PC-9 (cell line): ENCODE measurements around the gene RGS3. TPM values are rescaled to one million over a fixed set of nuclear protein-coding genes. Genes with fewer than 3 reads are reported as not detected.

Experiments used
- BruUV-seq: library from RNA; stranded (reverse); fragments of 400-500 nt; replicated peaks from 2 replicates; lab custom pipeline; 2021; lab: Mats Ljungman, UMichigan
- CTCF ChIA-PET: fragments of 300-600 bp; sonication (Branson Sonifier 250); formaldehyde crosslinking; loops from one replicate; lab custom pipeline; 2022; ENCODE audit warnings: antibody characterized with exemption; lab: Charles Lee
- POLR2A ChIA-PET: fragments of 300-600 bp; sonication (Branson Sonifier 250); formaldehyde crosslinking; loops from one replicate; lab custom pipeline; 2022; ENCODE audit warnings: antibody characterized with exemption; ENCODE audit not compliant: unreplicated experiment; lab: Charles Lee
- DNase-seq, 2 experiments: peaks; one replicate each; pipeline versions ENCODE4 v3.0.0 to v3.0.0-alpha.2; 2015 to 2022; ENCODE audit warnings: mixed read lengths in 1 of 2
- H2AFZ ChIP-seq: fragments of 200-600 bp; sonication (generic); 2 replicates; pipeline ENCODE4 v1.8.1; 2017; ENCODE audit warnings: antibody characterized with exemption
- H3F3A ChIP-seq: fragments of 200-600 bp; sonication (generic); 2 replicates; pipeline ENCODE4 v1.8.1; 2017; ENCODE audit warnings: antibody characterized with exemption, mild to moderate bottlenecking, low read depth; ENCODE audit not compliant: insufficient read depth
- H3K27ac ChIP-seq: fragments of 200-600 bp; sonication (generic); 2 replicates; pipeline ENCODE4 v1.6.1; 2016; ENCODE audit warnings: mixed run types
- H3K27me3 ChIP-seq: fragments of 200-600 bp; sonication (generic); 2 replicates; pipeline ENCODE4 v1.6.1; 2016; ENCODE audit warnings: low read depth, mixed run types; ENCODE audit not compliant: insufficient read depth
- H3K36me3 ChIP-seq: fragments of 200-600 bp; sonication (generic); 2 replicates; pipeline ENCODE4 v1.6.1; 2016; ENCODE audit warnings: low read depth, mixed run types
- H3K4me1 ChIP-seq: fragments of 200-600 bp; sonication (generic); replicated peaks from 2 replicates; pipeline ENCODE4 v1.6.1; 2016; ENCODE audit warnings: mixed run types; ENCODE audit not compliant: insufficient read depth
- H3K4me2 ChIP-seq: fragments of 200-600 bp; sonication (generic); 2 replicates; pipeline ENCODE4 v1.6.1; 2017; ENCODE audit warnings: mixed run types
- H3K4me3 ChIP-seq: fragments of 200-600 bp; sonication (generic); 2 replicates; pipeline ENCODE4 v1.6.1; 2016; ENCODE audit warnings: mixed run types
- H3K79me2 ChIP-seq: fragments of 200-600 bp; sonication (generic); 2 replicates; pipeline ENCODE4 v1.6.1; 2017; ENCODE audit warnings: low read depth, mixed run types
- H3K9me2 ChIP-seq: fragments of 200-600 bp; sonication (generic); 2 replicates; pipeline ENCODE4 v1.8.1; 2017; ENCODE audit warnings: mild to moderate bottlenecking; ENCODE audit not compliant: insufficient read depth
- H3K9me3 ChIP-seq: fragments of 200-600 bp; sonication (generic); 2 replicates; pipeline ENCODE4 v1.8.1; 2016; ENCODE audit warnings: low read depth; ENCODE audit not compliant: insufficient read depth
- H4K20me1 ChIP-seq: fragments of 200-600 bp; sonication (generic); 2 replicates; pipeline ENCODE4 v1.8.1; 2017; ENCODE audit not compliant: insufficient read depth
- EZH2 ChIP-seq: fragments of 200-600 bp; sonication (generic); IDR thresholded peaks from 2 replicates; pipeline ENCODE4 v1.8.0; 2017; ENCODE audit warnings: antibody characterized with exemption, low read depth
- intact Hi-C: fragments of 100-400 bp; cut with micrococcal nuclease; formaldehyde crosslinking; loops from one replicate; pipeline ENCODE4 v1.10.0; 2022; ENCODE audit not compliant: unreplicated experiment
- total RNA-seq: library from RNA; stranded (reverse); gene quantifications from 2 replicates; pipeline ENCODE4 v1.2.3, GENCODE V29; 2021
- TF ChIP-seq, protein P1 (sequence below): fragments of 200-600 bp; sonication (generic); conservative IDR thresholded peaks from 2 replicates; pipeline ENCODE4 v1.6.1; 2017; ENCODE audit warnings: mixed run types, antibody characterized with exemption, mild to moderate bottlenecking, moderate library complexity

RGS3 gene
- total RNA-seq, 1 experiment from 2014 or later, result 75.8 TPM

DNA sequence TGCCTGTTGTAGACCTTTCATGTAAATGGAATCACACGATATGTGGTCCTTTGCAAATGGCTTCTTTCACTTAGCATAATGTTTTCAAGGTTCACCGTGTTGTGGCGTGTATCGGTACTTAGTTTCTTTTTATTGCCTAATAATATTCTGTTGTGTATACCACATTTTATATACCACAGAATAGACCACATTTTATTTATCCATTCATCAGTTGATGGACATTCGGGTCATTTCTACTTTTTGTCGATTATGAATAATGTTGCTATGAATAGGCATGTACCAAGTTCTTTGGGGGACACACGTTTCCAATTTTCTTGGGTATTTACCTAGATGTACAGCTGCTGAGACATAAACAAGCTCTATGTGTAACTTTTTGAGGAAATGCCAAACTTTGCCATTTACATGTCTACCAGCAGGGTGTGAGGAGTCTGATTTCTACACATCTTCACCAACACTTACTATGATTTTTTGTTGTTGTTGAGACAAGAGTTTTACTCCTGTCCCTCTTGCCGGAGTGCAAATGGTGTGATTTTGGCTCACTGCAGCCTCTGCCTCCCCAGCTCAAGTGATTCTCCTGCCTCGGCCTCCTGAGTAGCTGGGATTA lies 144.7 kb downstream of the RGS3 start:
- CTCF ChIA-PET, result no interaction called here
- no TSS peak for BruUV-seq

DNA sequence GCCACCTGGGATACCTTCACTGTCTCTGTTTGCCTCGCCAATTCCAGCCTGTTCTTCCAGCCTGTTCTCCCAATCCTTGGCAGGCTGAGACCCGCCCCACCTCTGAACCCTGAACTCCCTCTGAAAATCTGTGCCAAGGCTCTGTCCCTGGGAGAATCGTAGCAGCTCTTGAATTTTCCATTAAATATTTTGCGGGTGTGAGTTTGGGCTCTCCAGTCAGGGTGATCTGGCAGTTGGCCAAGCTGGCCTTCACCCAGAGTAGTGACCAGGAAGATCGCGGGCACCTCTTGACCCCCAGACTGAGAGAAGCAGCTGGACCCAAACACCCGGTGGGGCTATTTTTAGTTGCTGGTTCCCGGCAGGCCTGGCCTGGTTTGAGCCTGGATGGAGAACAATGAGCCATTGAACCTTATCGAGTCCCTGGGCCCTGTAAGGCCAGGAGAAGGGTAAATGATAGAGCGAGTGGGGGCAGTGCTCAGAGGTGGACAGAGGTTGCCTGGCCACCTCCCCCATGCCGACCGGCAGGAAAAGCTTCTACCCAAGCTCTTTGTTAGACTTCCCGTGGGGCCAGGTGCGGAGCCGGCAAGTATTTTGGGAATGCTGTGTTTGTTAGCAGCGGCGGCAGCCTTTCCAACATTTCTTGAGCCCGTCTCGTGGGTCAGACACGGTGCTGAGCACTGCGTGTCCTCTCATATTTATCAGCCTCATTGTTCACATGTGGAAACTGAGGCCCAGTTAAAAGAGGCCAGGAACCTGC lies 146.2 kb downstream of the RGS3 start:
- BruUV-seq, result no TSS peak
- no peak for DNase-seq
- Histone ChIP-seq H3K27me3 (no peaks in the 10 kb centered on the region), H3K4me2 (no peak overlapping the region), H3K4me3 (no peak overlapping the region), H3K9me2 (no peaks in the 10 kb centered on the region), H3K36me3 (no peaks in the 10 kb centered on the region), H3K9me3 (no peaks in the 10 kb centered on the region; the same call in 1 of the 2 replicates), H3F3A (peaks cover 5% of the 10 kb centered on the region; the same call in 1 of the 2 replicates), H2AFZ (no peak overlapping the region), H3K4me1 (no peaks in the 10 kb centered on the region), H4K20me1 (no peaks in the 10 kb centered on the region), H3K27ac (no peak overlapping the region), H3K79me2 (no peaks in the 10 kb centered on the region)
- no peak for TF ChIP-seq EZH2
- TF ChIP-seq, protein P1, sequence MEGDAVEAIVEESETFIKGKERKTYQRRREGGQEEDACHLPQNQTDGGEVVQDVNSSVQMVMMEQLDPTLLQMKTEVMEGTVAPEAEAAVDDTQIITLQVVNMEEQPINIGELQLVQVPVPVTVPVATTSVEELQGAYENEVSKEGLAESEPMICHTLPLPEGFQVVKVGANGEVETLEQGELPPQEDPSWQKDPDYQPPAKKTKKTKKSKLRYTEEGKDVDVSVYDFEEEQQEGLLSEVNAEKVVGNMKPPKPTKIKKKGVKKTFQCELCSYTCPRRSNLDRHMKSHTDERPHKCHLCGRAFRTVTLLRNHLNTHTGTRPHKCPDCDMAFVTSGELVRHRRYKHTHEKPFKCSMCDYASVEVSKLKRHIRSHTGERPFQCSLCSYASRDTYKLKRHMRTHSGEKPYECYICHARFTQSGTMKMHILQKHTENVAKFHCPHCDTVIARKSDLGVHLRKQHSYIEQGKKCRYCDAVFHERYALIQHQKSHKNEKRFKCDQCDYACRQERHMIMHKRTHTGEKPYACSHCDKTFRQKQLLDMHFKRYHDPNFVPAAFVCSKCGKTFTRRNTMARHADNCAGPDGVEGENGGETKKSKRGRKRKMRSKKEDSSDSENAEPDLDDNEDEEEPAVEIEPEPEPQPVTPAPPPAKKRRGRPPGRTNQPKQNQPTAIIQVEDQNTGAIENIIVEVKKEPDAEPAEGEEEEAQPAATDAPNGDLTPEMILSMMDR, result no peak
- CTCF ChIA-PET, result no interaction called here
- intact Hi-C loops, result no loop called here
- POLR2A ChIA-PET, result no interaction called here

More for the DNA sequence above, 144.7 kb downstream of the RGS3 start:
- Histone ChIP-seq H3F3A (no peaks in the 10 kb centered on the region), H3K79me2 (no peaks in the 10 kb centered on the region), H4K20me1 (no peaks in the 10 kb centered on the region), H2AFZ (no peak overlapping the region), H3K27me3 (no peaks in the 10 kb centered on the region), H3K4me2 (no peak overlapping the region), H3K9me3 (no peaks in the 10 kb centered on the region; the same call in 1 of the 2 replicates), H3K9me2 (no peaks in the 10 kb centered on the region), H3K4me3 (no peak overlapping the region), H3K4me1 (no peaks in the 10 kb centered on the region), H3K36me3 (no peaks in the 10 kb centered on the region), H3K27ac (no peak overlapping the region)
- intact Hi-C loops, result no loop called here
- no peak for DNase-seq
- POLR2A ChIA-PET, result no interaction called here
- no peak for TF ChIP-seq EZH2
- TF ChIP-seq, protein P1, result no peak

DNA sequence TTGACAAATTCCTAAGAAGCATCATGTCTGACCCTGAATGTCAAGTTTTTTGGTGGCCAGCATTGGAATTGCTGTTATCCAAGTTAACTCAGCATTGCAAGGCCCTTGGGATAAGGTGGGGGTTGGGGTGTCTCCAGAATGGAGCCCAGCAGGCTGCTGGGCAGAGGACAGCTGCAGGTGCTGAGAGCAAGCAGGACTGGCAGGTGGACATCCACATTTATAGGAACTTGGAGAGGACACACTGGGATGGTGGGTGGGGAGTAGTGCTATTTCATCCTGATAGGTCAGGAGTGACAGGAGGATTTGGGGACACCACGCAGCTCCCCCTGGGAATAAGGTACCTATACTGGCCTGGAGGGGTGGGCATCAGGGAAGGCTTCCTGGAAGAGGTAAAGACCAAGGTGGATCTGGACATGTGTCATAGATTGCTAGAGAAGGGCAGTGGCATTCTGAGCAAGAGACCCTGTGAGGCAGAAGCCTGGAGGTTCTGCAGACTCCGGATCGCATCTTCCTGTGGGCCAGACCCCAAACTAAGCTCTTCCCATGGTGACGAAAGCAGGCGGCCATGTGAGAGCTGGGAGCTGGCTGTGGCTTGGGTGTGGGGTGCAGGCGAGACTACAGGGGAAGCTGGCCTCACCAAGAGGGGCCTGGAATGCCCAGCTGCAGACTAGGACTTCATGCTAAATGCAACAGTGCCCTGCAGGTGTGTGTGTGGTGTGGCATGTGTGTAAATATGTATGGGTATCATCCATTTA lies 148.1 kb downstream of the RGS3 start:
- ChIA-PET POLR2A (no interaction called here), CTCF (no interaction called here)
- TF ChIP-seq, protein P1, result no peak
- no peak for TF ChIP-seq EZH2
- no peak overlapping the region for H3K4me3 ChIP-seq
- no peaks in the 10 kb centered on the region for H3K9me3 ChIP-seq
- H4K20me1 ChIP-seq, result no peaks in the 10 kb centered on the region
- no peak overlapping the region for H3K4me2 ChIP-seq
- no peak overlapping the region for H3K27ac ChIP-seq
- no TSS peak for BruUV-seq
- H3K9me2 ChIP-seq, result no peaks in the 10 kb centered on the region
- intact Hi-C loops, result no loop called here
- no peaks in the 10 kb centered on the region for H3K79me2 ChIP-seq
- H3K27me3 ChIP-seq, result no peaks in the 10 kb centered on the region
- DNase-seq, result no peak
- no peak overlapping the region for H2AFZ ChIP-seq
- H3K4me1 ChIP-seq, result no peaks in the 10 kb centered on the region
- H3K36me3 ChIP-seq, result no peaks in the 10 kb centered on the region
- peaks cover 5% of the 10 kb centered on the region; the same call in 1 of the 2 replicates for H3F3A ChIP-seq
